Small intestine (tissue), 7 donors: ENCODE results near the gene EFCAB10. TPM values are rescaled to one million over a fixed set of nuclear protein-coding genes. Genes with fewer than 3 reads are reported as not detected.

Source experiments
- DNase-seq, 2 donors: peaks; one replicate each; pipeline versions ENCODE4 v3.0.0 to v3.0.0-alpha.2; 2013
- FAIRE-seq: peaks from 2 replicates; lab custom pipeline; 2012; peaks lifted over from hg19 to GRCh38; lab: Jason Lieb, UNC
- H3K27ac ChIP-seq, 3 donors: one replicate each; pipeline ENCODE4 v1.5.1; 2013; ENCODE audit warnings: low read length in 2 of 3, mild to moderate bottlenecking in 2 of 3, control low read depth in 1 of 3, inconsistent platforms in 1 of 3, low read depth in 1 of 3, moderate library complexity in 1 of 3
- H3K27me3 ChIP-seq, 3 donors: one replicate each; pipeline ENCODE4 v1.6.1; 2013; ENCODE audit warnings: low read length in 3 of 3, inconsistent platforms in 1 of 3; ENCODE audit not compliant: control insufficient read depth in 3 of 3, insufficient read depth in 3 of 3
- H3K36me3 ChIP-seq, 3 donors: one replicate each; pipeline ENCODE4 v1.6.1; 2013; ENCODE audit warnings: low read length in 3 of 3, inconsistent platforms in 1 of 3, low read depth in 1 of 3, mild to moderate bottlenecking in 1 of 3, moderate library complexity in 1 of 3; ENCODE audit not compliant: control insufficient read depth in 3 of 3, insufficient read depth in 2 of 3
- H3K4me1 ChIP-seq, 3 donors: one replicate each; pipeline ENCODE4 v1.6.1; 2013; ENCODE audit warnings: low read length in 2 of 3, inconsistent platforms in 1 of 3, low read depth in 1 of 3, mild to moderate bottlenecking in 1 of 3, moderate library complexity in 1 of 3; ENCODE audit not compliant: control insufficient read depth in 3 of 3, insufficient read depth in 2 of 3
- H3K4me3 ChIP-seq, 3 donors: one replicate each; pipeline ENCODE4 v1.5.1; 2013; ENCODE audit warnings: low read length in 3 of 3, control low read depth in 1 of 3, inconsistent platforms in 1 of 3, low read depth in 1 of 3, mild to moderate bottlenecking in 1 of 3, moderate library complexity in 1 of 3
- H3K9me3 ChIP-seq, 2 donors: one replicate each; pipeline ENCODE4 v1.6.1; 2013; ENCODE audit warnings: low read depth in 1 of 2, low read length in 1 of 2; ENCODE audit not compliant: control insufficient read depth in 2 of 2, insufficient read depth in 1 of 2
- WGBS, 3 donors: extraction: QIAGEN DNeasy Blood & Tissue Kit; methylation state at CpG; one replicate each; pipeline ENCODE4 v1.1.7; 2013; 5-methylcytosine and 5-hydroxymethylcytosine counted together
- polyA plus RNA-seq, 4 donors: library from polyadenylated mRNA; stranded (reverse) in 3 of 4; unstranded in 1 of 4; fragments of 200-250 nt in 3 of 4; fragments of 120-200 nt in 1 of 4; gene quantifications; one replicate each; pipeline versions ENCODE4 v1.2.1 to v1.2.3, GENCODE V29; 2013
- donor health status: healthy with polysubstance abuse.
- donor health status: control.
- donor health status: control.
- donor health status: Bipolar disorder and iron deficiency.
- donor health status: healthy.

EFCAB10 gene
- polyA plus RNA-seq, 4 donors: 0.87 TPM; not detected in 3

DNA sequence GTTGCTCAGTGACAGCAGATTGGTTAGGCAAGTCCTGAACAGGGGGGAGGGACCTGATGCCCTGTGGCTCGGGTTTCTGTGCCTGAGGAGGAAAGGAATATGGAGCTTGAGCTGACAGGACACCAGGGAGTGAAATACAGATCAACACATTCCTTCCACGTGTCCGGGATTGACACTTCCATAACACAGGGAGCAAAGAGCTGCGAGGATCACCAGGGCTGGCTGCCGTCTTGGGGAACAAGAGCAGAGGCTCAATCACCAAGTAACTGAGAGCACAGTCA is 36.7 kb upstream of the EFCAB10 start:
- H3K4me3 ChIP-seq: no peak overlapping the region
- H3K9me3 ChIP-seq: no peaks in the 10 kb centered on the region
- no peaks in the 10 kb centered on the region for H3K4me1 ChIP-seq
- no peaks in the 10 kb centered on the region for H3K27me3 ChIP-seq
- no peak for DNase-seq
- 84 to 89% (median 88%) methylated on average over 5 of the region's 5 CpGs for WGBS, 3 donors
- no peak overlapping the region for H3K27ac ChIP-seq
- H3K36me3 ChIP-seq: peaks cover 0 to 65% (median 3%) of the 10 kb centered on the region in 3 donors
- no peak for FAIRE-seq

DNA sequence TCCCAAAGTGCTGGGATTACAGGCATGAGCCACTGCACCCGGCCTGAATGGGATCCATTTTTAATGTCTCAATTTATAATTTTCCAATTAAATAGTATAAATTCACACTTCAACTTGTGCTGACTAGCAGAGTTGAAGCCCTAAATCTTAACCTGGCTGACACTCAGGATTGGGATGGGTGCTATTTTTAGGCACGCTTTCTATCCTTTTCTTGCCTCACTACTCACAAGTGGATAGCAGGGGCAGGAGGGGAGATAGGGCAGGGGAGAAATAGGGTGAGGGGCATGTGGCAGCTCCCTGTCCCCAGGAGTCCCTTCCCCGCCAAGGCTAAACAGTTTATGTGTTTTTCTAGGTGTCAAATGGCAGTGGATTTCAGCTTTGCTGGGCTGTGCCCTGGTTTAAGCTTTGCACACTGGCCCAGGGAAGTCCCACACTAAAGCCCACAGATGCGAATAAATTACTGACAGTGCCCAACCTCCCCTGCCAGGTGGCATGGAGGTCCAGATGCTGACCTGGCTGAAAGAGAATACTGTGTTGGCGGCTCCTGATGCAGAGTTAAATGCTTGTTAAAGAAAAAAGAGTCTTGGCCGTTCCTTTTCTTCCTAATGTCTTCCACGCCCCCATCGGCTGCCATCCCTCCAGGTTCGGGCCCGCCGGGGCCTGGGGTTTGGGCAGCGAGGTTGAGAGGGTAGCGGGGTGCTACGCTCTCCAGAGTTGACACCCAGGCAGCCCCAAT is 36.2 kb upstream of the EFCAB10 start:
- no peaks in the 10 kb centered on the region for H3K4me1 ChIP-seq
- FAIRE-seq (no peak), DNase-seq (no peak)
- WGBS, 3 donors: 94 to 98% (median 97%) methylated on average over 14 of the region's 14 CpGs
- H3K27me3 ChIP-seq: no peaks in the 10 kb centered on the region
- peaks cover 0 to 65% (median 3%) of the 10 kb centered on the region in 3 donors for H3K36me3 ChIP-seq
- no peaks in the 10 kb centered on the region for H3K9me3 ChIP-seq
- no peak overlapping the region for H3K27ac ChIP-seq
- H3K4me3 ChIP-seq: no peak overlapping the region

DNA sequence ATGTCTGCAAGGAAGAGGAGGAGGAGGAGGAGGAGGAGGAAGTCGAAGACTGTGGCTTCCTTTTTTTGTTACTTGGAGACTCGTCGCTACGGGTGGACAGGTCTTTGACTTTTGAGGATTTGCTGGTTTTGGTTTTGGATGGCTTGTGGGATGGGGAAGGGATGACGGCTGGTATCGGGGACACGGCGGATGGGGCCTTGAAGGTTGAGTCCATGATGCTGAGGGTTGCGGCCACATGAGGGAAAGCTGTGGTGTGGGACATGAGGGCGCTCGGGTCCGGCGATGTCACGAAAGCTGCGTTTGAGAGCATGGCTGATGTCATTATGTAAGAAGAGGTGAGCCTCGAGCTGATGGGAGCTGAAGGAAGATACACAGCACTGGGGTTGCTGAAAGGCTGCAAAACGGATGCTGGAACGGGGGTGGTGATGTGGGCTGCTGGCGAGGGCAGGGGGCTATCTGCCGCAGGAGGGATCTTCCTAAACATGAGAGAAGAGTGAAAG is 33.1 kb upstream of the EFCAB10 start:
- 93 to 96% (median 94%) methylated on average over 20 of the region's 20 CpGs for WGBS, 3 donors

DNA sequence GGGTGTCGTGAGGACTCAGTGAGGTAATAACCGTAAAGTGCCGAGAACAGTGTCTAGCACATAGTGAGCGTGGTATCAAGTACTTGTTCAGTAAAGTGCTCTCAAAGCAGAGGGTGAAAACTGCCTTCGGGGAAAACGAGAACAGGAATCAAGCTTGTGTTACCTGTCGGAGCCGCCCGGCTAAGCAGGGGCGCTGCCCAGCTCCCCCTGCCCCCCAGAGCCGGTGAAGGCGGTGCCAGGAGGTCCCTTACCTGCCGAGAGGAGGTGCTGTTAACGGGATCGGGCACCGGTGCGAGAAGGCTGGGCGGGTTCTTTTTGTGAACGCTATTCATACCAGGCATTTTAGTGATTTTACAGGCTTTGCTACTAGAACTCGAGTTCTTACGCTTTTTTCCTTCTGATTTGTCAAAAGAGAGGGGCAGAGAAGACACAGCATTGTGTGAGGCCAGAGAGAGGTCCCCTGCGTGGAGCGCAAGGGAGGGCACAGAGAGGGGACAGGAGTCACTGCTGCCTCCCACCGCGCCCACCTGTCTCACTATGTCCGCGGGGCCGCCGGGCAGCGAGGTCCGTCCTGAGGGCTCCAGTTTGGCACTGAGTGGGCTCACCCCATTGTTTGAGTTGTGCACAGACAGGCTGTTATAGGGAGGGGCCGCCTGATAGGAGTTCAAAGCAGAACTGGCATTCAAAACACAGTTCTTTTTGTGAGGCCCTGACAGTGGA is 32.5 kb upstream of the EFCAB10 start:
- Histone ChIP-seq H3K4me3 (no peak overlapping the region), H3K9me3 (no peaks in the 10 kb centered on the region), H3K36me3 (peaks cover 0 to 55% (median 3%) of the 10 kb centered on the region in 3 donors), H3K4me1 (no peaks in the 10 kb centered on the region), H3K27me3 (no peaks in the 10 kb centered on the region), H3K27ac (no peak overlapping the region)
- WGBS, 3 donors: 94 to 95% (median 95%) methylated on average over 32 of the region's 32 CpGs
- no peak for FAIRE-seq
- no peak for DNase-seq

More for the DNA sequence above, 33.1 kb upstream of the EFCAB10 start:
- Histone ChIP-seq H3K4me3 (no peak overlapping the region), H3K9me3 (no peaks in the 10 kb centered on the region), H3K27me3 (no peaks in the 10 kb centered on the region), H3K27ac (no peak overlapping the region), H3K36me3 (peaks cover 0 to 59% (median 3%) of the 10 kb centered on the region in 3 donors), H3K4me1 (no peaks in the 10 kb centered on the region)
- FAIRE-seq (no peak), DNase-seq (no peak)

DNA sequence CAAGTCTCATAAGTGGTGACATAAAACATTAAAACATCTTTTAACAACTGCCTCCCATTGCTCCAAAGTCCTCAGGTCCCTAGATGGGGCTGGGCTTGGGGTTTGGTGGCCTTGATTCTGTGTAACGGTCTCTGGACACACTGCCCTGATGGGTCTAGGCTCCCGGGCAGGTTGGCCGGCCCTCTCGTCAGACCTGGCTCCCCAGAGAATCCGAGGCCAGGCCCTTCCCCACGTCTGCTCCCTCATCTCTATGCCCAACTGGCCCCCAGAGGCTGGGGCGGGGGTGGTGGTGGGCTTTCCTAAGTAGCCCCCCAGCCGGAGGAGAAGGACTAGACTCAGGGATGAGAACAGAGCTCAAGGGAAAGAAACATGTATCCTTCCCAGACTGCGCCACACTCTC is 31.5 kb upstream of the EFCAB10 start:
- 93 to 97% (median 94%) methylated on average over 9 of the region's 9 CpGs for WGBS, 3 donors
- no peaks in the 10 kb centered on the region for H3K9me3 ChIP-seq
- no peak overlapping the region for H3K4me3 ChIP-seq
- H3K27me3 ChIP-seq: no peaks in the 10 kb centered on the region
- peaks cover 0 to 49% (median 3%) of the 10 kb centered on the region in 3 donors for H3K36me3 ChIP-seq
- DNase-seq (no peak), FAIRE-seq (no peak)
- no peaks in the 10 kb centered on the region for H3K4me1 ChIP-seq
- H3K27ac ChIP-seq: no peak overlapping the region

DNA sequence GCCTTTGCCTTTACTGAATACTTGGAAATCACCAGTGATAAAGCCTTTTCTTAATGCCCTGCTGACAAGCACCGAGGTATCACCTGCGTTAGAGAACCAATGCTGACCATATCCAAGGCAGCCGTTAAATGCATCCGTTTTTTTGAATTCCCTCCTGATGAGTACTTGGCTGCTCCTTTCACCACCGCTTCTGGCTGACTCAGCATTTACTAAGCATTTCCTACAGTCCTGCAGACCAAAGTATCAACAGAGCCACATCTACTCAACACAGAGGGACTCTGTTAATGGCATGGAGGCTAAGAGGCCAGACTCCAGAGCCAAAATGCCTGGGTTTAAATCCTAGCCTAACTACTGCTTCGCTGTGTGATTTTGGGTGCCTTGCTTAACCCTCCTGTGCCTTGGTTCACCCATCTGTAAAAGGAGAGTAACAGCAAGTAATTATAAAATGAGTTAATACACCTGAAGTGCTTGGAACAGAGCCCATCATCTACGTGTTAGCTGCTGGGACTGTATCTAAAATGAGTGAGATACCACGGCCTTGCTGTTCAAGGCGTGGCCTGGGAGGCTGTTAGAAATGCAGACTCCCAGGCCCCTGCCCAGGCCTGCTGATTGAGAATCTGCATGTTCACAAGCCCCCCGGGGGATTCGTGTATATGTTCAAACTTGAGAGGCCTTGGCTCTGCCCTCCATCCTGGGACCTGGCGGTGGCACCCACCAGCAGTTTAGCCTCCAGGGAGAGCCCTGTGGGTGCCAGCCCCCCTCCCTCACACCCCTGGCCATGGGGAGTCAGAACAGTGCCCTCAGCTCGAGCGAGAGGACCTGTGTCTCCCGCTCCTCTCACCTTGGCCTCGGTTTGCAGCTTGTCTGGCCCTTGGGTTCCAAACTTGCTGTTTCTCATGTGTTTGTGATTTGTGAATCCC is 30.8 kb upstream of the EFCAB10 start:
- WGBS, 3 donors: 85 to 89% (median 88%) methylated on average over 16 of the region's 16 CpGs
- Histone ChIP-seq H3K9me3 (no peaks in the 10 kb centered on the region), H3K4me1 (no peaks in the 10 kb centered on the region), H3K36me3 (peaks cover 0 to 46% (median 2%) of the 10 kb centered on the region in 3 donors), H3K27me3 (no peaks in the 10 kb centered on the region), H3K4me3 (no peak overlapping the region), H3K27ac (no peak overlapping the region)
- FAIRE-seq: no peak
- DNase-seq: no peak

DNA sequence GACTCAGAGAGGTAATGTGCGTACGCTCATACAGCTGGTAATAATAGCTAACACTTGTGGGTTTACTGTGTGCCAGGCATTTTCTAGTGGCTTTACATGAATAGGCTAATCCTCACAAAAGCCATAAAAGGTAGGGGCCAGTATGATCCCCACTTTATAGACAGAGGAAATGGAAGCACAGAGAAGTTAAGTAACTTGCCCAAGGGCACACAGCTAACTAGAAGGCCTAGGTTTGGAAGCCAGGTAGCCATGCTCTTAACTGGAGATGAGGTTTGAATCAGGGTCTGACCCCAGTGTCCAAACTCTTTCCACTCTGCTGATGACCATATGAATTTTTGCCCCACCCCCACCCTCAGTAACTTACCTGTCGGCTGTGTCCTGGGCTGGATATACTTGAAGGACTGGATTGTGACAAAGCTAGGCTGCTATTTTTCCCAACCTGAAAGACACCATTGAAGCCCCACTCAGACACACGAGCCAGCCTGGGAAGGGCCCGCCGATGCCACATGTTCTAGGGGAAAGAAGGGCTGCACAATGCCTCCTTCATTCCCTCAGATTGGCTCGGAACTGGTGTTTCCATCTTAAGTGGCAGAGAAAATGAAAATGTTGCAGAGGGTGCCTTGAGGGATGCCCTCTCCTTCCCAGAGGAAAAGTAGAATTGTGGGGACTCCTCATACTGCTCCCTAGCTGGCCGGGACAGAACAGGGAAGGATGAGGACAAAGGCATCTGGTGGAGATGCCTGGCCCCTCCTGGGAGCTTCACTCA is 29.1 kb upstream of the EFCAB10 start:
- Histone ChIP-seq H3K9me3 (no peaks in the 10 kb centered on the region), H3K27me3 (no peaks in the 10 kb centered on the region), H3K4me1 (no peaks in the 10 kb centered on the region), H3K4me3 (no peak overlapping the region), H3K36me3 (peaks cover 0 to 43% (median 2%) of the 10 kb centered on the region in 3 donors), H3K27ac (no peak overlapping the region)
- DNase-seq: no peak
- WGBS, 3 donors: 92 to 97% (median 95%) methylated on average over 8 of the region's 8 CpGs
- no peak for FAIRE-seq
